Suprapubic skin (tissue), 4 donors: ENCODE measurements around the gene SLC30A7. TPM values are rescaled to one million over a fixed set of nuclear protein-coding genes. Genes with fewer than 3 reads are reported as not detected.

Experiments used
- DNase-seq, 2 donors: peaks; one replicate each; pipeline ENCODE4 v3.0.0-alpha.2; 2019; ENCODE audit warnings: low spot score in 2 of 2
- H3K27ac ChIP-seq: fragments of 200-600 bp; sonication (generic); one replicate; pipeline ENCODE4 v1.5.1; 2019
- H3K27me3 ChIP-seq: fragments of 200-600 bp; sonication (generic); one replicate; pipeline ENCODE4 v1.5.1; 2019
- H3K36me3 ChIP-seq: fragments of 200-600 bp; sonication (generic); one replicate; pipeline ENCODE4 v1.5.1; 2019
- H3K4me1 ChIP-seq: fragments of 200-600 bp; sonication (generic); one replicate; pipeline ENCODE4 v1.5.1; 2019
- H3K4me3 ChIP-seq: fragments of 200-600 bp; sonication (generic); one replicate; pipeline ENCODE4 v1.5.1; 2019; ENCODE audit warnings: mild to moderate bottlenecking
- H3K9me3 ChIP-seq: fragments of 200-600 bp; sonication (generic); one replicate; pipeline ENCODE4 v1.5.1; 2019
- CTCF ChIP-seq, 2 donors: fragments of 200-600 bp in 1 of 2; fragments of 450-650 bp in 1 of 2; sonication (generic) in 1 of 2; IDR thresholded peaks; one replicate each; pipeline ENCODE4 v1.5.1; 2016 to 2019; ENCODE audit warnings: antibody characterized with exemption in 2 of 2, mild to moderate bottlenecking in 1 of 2, moderate library complexity in 1 of 2
- EP300 ChIP-seq: sonication (generic); formaldehyde crosslinking; IDR thresholded peaks from one replicate; pipeline ENCODE4 v1.6.1; 2017; ENCODE audit warnings: antibody characterized with exemption
- POLR2A ChIP-seq, 2 donors: fragments of 450-650 bp; IDR thresholded peaks; one replicate each; pipeline ENCODE4 v1.6.1; 2017; ENCODE audit warnings: antibody characterized with exemption in 2 of 2, mild to moderate bottlenecking in 2 of 2, moderate library complexity in 2 of 2
- POLR2AphosphoS5 ChIP-seq, 3 donors: sonication (generic); formaldehyde crosslinking; IDR thresholded peaks; one replicate each; pipeline ENCODE4 v1.6.1; 2017; ENCODE audit warnings: antibody characterized with exemption in 3 of 3
- WGBS: methylation state at CpG from one replicate; pipeline ENCODE4 v1.1.5; 2018; 5-methylcytosine and 5-hydroxymethylcytosine counted together
- total RNA-seq, 4 donors: library from RNA; depleted of rRNA; stranded (reverse); fragments of >200 nt; gene quantifications; one replicate each; pipeline ENCODE4 v1.1.0, GENCODE V29; 2016

Gene SLC30A7
- total RNA-seq, 4 donors from 2014 or later = 16.4 to 22.5 (median 19.5) TPM

DNA sequence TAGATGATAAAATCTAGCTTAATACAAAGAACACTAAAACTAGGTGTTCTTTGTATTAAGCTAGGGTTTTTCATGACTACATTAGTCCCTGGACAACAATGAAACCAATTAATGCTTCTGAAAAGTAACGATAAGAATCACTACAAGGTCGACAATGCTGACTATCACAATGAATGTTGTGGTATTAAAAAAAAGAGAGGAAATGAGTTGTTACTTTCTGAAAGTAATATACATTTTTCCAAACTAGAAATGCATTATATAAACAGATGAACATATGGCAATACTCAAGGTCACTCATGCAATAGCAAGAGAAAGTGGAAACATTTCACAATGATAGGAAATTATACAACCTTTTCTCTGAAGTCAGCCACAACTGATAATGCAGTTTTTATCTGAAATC, 110.7 kb downstream of the SLC30A7 start:
- TF ChIP-seq POLR2AphosphoS5 (IDR thresholded peaks at IDR 0.05) = no peak
- Histone ChIP-seq H3K36me3 (no peaks in the 10 kb centered on the region), H3K27ac (no peak overlapping the region), H3K4me3 (no peak overlapping the region), H3K4me1 (peaks cover 23% of the 10 kb centered on the region), H3K9me3 (no peaks in the 10 kb centered on the region), H3K27me3 (no peaks in the 10 kb centered on the region)
- no peak for DNase-seq
- 75% methylated on average over 2 of the region's 2 CpGs for WGBS

DNA sequence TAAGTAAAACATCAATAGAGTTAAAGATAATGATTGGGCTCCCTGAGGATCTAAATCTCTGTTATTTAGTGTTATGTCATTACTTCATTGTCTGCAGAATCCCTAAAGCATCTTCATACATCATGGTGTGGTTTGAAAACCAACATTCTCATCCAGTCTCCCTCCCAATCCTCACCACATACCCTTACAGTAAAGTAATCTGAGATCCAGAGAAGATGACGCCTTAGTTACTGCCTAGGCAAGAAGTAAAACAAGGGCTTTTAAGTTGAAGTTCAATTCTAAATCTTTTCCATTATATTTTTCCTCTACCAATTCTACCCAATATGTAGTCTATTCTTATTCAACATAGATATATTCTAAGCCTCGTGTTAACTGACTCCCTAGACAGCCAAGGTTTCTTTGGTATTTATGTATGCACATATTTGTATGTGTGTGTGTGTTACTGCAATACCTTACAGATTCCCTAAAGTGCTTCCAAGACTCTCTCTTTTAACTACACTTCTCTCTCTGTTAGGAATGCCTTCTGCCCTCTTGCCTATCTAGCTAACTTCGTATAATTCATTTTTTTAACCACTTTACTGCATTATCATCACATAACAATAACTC, 112.4 kb downstream of the SLC30A7 start:
- no peak for TF ChIP-seq EP300
- H3K27me3 ChIP-seq = no peaks in the 10 kb centered on the region
- 87% methylated on average over 3 of the region's 3 CpGs for WGBS

GRCh38 chr1:101013776-101014175, 117.9 kb downstream of the SLC30A7 start:
- peaks cover 2% of the 10 kb centered on the region for H3K36me3 ChIP-seq
- TF ChIP-seq EP300 = no peak
- TF ChIP-seq POLR2A (IDR thresholded peaks at IDR 0.05) = no peak
- TF ChIP-seq CTCF (IDR thresholded peaks at IDR 0.05) = no peak
- TF ChIP-seq POLR2AphosphoS5 (IDR thresholded peaks at IDR 0.05) = no peak
- WGBS = 38% methylated on average over 1 of the region's 1 CpG
- peaks cover 7% of the 10 kb centered on the region for H3K4me1 ChIP-seq
- no peaks in the 10 kb centered on the region for H3K27me3 ChIP-seq
- DNase-seq = no peak
- no peaks in the 10 kb centered on the region for H3K9me3 ChIP-seq
- H3K4me3 ChIP-seq = no peak overlapping the region
- H3K27ac ChIP-seq = no peak overlapping the region

More for the DNA sequence above, 112.4 kb downstream of the SLC30A7 start:
- H3K9me3 ChIP-seq = no peaks in the 10 kb centered on the region
- no peak for DNase-seq
- H3K4me3 ChIP-seq = no peak overlapping the region
- peaks cover 11% of the 10 kb centered on the region for H3K4me1 ChIP-seq
- H3K36me3 ChIP-seq = no peaks in the 10 kb centered on the region
- no peak overlapping the region for H3K27ac ChIP-seq

DNA sequence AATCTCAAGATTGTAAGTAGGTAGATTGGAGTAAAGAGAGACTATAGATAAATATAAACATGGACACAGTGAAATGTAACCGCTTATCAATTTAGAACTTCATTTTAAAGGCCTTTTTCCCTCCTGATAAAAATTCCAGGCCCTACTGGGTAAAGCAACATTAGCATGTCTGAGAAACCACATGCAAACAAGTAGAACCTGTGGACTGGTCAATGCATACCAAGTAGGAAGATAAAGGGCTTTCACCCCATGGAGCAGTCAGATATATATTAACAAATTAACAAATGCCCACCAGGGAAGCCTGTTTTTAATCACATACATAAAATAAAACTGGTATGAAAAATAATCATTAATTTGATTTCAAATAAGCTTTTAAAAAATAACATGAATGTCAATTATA, 121.6 kb downstream of the SLC30A7 start:
- DNase-seq = no peak
- Histone ChIP-seq H3K27ac (no peak overlapping the region), H3K4me3 (no peak overlapping the region), H3K27me3 (no peaks in the 10 kb centered on the region), H3K4me1 (peaks cover 7% of the 10 kb centered on the region), H3K9me3 (no peaks in the 10 kb centered on the region), H3K36me3 (peaks cover 2% of the 10 kb centered on the region)
- WGBS = 98% methylated on average over 1 of the region's 1 CpG
- TF ChIP-seq EP300 (no peak), CTCF (IDR thresholded peaks at IDR 0.05) (no peak), POLR2AphosphoS5 (IDR thresholded peaks at IDR 0.05) (no peak), POLR2A (IDR thresholded peaks at IDR 0.05) (no peak)

- Histone ChIP-seq H3K27me3 (no peaks in the 10 kb centered on the region), H3K36me3 (peaks cover 2% of the 10 kb centered on the region), H3K4me1 (peaks cover 21% of the 10 kb centered on the region), H3K27ac (no peak overlapping the region), H3K9me3 (no peaks in the 10 kb centered on the region), H3K4me3 (no peak overlapping the region)
- no peak for DNase-seq
- 65% methylated on average over 3 of the region's 3 CpGs for WGBS
- TF ChIP-seq CTCF (IDR thresholded peaks at IDR 0.05) (no peak), POLR2A (IDR thresholded peaks at IDR 0.05) (no peak), EP300 (no peak), POLR2AphosphoS5 (IDR thresholded peaks at IDR 0.05) (no peak)
These were observed 126.4 kb downstream of the SLC30A7 start for GRCh38 chr1:101022294-101022693.

DNA sequence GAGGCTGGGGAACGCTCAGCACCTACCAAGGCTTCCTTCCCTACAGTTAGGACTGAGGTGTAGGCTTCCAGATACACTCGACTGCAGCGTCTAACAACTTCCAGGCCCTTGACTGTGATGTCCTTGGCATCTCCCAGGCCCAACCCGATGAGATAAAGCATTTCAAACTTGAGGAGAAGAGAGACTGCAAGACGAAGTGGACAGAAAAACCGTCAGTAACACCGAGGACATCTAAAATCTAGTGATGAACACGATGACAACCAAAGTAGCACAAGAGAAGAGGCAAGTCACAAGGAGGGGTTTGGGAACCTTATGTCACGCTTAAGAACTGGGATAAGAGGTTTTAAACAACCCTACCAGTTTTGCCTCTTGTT, 129.4 kb downstream of the SLC30A7 start:
- H3K27me3 ChIP-seq = no peaks in the 10 kb centered on the region
- peak overlapping the region; percentile 81 for H3K27ac ChIP-seq
- no peaks in the 10 kb centered on the region for H3K9me3 ChIP-seq
- peak overlapping the region; percentile 63 for H3K4me3 ChIP-seq
- H3K4me1 ChIP-seq = peaks cover 21% of the 10 kb centered on the region
- WGBS = under 1% methylated on average over 9 of the region's 9 CpGs
- TF ChIP-seq POLR2AphosphoS5 (IDR thresholded peaks at IDR 0.05) (no peak), EP300 (no peak), POLR2A (IDR thresholded peaks at IDR 0.05) (no peak), CTCF (IDR thresholded peaks at IDR 0.05) (no peak)
- DNase-seq = no peak
- H3K36me3 ChIP-seq = no peaks in the 10 kb centered on the region
